CD4-positive, alpha-beta T cell treated with Interleukin-4 for 1 hour (primary cell): ENCODE measurements around the gene AGBL4.
A peak's percentile ranks its signal among the peaks of the same experiment; 100 is the strongest.

ENCODE experiments used
- DNase-seq, 2 donors: peaks; one replicate each; pipeline ENCODE4 v3.0.0-alpha.2; 2020 to 2022

AGBL4 gene

GRCh38 chr1:48704736-48705135 is 1319.0 kb downstream of the AGBL4 start:
- no peak for DNase-seq

GRCh38 chr1:48701445-48701844 is 1322.3 kb downstream of the AGBL4 start:
- no peak for DNase-seq

DNA sequence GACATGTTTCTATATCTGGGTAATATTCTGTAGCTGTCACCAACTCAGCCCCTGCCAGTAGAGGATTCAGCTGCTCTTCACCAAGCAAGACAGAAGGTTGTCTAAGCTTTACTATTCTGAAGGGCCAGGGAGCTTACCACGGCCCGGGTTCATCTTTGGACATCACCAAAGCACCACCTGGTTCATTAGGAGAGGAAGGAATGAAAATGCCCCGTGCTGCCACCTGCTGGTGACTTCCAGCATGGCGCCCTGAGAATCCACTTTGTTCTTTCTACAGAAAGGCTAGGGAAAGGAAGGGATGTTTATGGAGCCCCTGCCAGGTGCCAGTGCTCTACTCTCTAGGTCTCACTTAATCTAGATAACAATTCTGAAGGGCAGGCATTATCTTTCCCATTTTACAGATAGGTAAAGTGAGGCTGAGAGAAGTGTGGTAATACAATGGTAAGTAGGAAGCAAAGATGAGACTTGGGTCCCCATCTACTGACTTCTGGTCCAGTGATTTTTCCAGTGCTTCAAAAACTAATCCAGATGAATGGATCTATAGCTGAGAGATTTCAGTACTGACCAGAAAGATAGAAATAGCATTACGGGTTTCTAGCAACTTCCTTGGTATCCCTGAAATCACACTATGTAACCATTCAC is 1326.6 kb downstream of the AGBL4 start:
- DNase-seq, result peak; percentile 24 to 31

DNA sequence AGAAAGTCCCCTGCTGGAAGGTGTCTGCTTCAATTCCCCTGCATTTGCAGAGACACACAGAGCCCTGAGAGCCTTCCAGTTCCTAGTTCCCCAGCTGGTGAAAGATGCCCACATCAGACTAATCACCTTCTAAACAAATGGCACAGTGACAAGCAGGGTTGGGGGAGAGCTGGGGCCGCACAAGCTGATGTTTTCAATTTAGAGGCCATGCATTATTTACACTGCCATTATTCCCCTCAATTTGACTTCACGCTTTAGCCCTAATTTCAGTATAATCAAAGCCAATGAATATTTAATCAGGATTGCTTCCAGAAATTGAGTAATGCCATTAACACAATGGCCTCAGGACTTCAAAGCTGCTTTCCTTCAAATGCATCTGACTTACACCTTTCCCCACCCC is 1328.6 kb downstream of the AGBL4 start:
- DNase-seq, result no peak

DNA sequence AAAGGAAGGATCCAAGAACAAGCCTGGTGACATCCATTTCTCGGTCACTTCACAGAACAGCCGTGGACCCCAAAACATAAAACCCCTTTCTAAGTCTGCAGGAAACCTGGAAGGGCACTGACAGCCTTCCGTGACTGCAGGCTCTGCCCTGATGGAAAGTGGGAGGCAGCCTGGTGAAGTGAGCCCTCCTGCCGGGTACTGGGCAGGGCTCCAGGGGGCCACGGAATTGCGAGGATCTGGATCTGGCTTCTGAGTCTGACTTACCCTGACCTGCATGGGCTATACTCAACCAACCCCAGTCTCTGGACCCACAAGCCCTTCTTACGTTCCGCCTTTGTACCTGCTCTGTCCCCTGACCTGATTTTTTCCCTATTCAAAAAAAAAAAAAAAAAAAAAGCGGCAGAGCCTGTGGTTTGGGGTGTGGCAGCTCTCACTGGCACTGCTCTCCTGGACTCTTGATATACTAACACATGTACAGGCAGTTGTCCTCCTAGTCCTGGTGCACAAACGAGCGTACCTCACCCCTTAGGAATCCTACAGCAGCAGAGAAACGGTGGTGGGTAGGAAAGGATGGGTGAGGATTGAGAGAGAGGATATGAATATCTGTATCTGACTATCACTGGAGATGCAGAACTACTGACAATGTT is 1330.0 kb downstream of the AGBL4 start:
- DNase-seq, result no peak

GRCh38 chr1:48693180-48693579 is 1330.6 kb downstream of the AGBL4 start:
- no peak for DNase-seq

GRCh38 chr1:48692235-48692634 is 1331.5 kb downstream of the AGBL4 start:
- DNase-seq, result no peak

- DNase-seq, result no peak
Observed at GRCh38 chr1:48691429-48692001, 1332.2 kb downstream of the AGBL4 start.

- no peak for DNase-seq
Observed at GRCh38 chr1:48688102-48688760, 1335.5 kb downstream of the AGBL4 start.

- no peak for DNase-seq
Observed at GRCh38 chr1:48687282-48688045, 1336.3 kb downstream of the AGBL4 start.

GRCh38 chr1:48686159-48686558 is 1337.6 kb downstream of the AGBL4 start:
- no peak for DNase-seq

DNA sequence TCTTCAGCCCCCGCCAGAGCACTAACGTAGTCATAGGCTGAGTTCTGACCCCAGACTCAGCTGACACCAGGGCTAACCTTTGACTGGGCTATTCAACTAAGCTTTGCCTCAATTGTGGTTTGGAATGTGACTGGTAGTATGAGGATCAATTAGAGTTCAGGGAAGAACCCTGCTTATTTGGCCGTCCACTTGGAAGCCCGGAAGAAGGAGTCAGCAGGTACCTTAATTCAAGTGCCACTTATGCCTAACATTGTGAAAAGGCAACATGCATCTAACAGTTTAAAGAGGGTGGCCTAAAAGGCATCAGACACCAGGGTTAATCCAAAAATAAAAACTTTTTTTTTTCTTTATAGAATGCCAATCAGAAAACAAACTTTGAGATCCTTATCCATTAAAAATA is 1339.4 kb downstream of the AGBL4 start:
- DNase-seq, result no peak

GRCh38 chr1:48683839-48684238 is 1339.9 kb downstream of the AGBL4 start:
- DNase-seq, result no peak

GRCh38 chr1:48681476-48682305 is 1342.1 kb downstream of the AGBL4 start:
- DNase-seq, result no peak

GRCh38 chr1:48680411-48681035 is 1343.2 kb downstream of the AGBL4 start:
- DNase-seq, result no peak

DNA sequence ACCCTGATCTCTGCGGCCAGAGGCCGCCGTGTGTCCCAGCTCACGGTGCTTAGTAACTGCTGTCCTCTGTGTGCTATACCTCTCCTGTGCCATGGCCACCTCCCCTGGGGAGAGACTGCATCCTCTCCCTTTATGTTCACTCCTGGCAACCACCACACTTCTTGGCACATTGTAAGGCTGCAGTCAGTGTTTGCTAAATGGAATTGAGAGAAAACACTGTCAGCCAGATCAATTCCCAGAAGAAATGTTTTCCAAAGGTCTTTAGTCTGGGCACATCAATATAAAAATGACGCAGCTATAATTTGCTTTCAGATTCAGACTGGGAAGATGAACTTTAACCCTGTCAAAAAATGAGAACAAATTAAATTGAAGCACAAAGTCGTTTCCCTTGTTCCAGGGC is 1343.9 kb downstream of the AGBL4 start:
- DNase-seq, result no peak

GRCh38 chr1:48678710-48679505 is 1344.8 kb downstream of the AGBL4 start:
- DNase-seq, result no peak

DNA sequence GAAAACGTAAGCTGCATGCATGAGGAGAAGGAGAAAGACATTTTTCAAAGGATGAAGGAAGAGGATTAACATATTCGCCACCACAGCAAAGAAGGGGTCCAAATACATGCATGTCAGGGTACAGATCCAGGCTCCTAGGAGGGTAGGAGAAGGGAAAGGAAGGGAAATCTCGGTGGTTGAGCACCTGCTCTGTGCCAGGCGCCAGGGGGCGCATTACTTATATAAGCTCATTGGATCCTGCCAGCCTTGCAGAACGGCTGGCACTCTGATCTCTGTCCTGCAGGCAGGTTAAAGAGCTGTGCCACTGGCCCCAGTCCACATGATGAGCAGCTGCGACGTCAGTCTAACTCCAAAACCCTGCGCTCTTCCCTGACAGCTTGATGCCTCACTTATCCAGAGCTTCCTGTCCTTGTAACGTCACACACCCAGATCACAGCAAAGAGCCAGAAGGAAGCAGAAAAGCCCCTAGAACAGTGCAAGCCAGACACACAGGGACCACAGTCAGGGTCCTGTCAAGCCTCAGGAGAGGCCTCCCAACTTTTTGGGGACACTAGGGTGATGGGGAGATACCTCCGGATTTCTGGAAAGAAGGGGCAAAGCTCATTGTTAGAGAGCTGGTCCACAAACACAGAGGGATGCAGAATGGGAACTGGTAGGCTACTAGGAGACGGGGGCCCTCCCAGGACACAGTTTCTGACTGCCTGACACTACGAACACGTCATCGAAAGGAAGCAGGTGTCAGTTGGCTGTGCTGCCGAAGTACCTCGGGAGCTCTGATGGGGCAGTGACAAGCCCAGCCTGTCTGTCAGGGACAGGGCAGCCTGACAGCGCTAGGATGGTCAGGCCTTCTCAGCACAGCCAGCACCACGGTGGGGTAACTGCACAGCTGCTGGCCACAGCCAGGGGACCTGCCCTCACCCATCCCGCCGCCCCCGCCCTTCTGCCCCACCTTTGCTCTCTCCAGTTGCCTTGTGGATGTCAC is 1346.2 kb downstream of the AGBL4 start:
- peak; percentile 3 to 27 for DNase-seq

DNA sequence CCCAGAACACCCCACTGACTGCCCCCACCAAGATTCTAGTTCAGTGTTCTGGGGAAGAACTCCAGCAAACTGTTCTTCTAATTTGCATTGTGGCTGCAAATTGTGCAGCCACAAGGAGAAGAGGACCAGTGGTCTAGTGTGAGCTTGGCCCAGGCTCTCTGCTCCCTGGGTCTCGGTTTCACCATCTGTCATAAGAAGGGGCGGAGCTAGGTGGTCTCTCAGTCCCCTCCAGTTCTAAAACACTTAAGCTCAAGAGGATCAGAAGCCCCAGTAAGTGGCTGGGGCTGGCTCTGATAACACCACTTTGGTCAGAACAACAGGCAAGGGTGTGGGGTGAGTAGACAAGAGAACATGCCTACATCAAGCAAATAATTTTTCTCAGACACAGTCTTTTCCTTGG is 1346.9 kb downstream of the AGBL4 start:
- DNase-seq, result no peak

- DNase-seq, result no peak
Observed at GRCh38 chr1:48676376-48676775, 1347.4 kb downstream of the AGBL4 start.
